ENCODE results near the gene HMGXB4. TPM values are rescaled to one million over a fixed set of nuclear protein-coding genes. Genes with fewer than 3 reads are reported as not detected.

The HMGXB4 gene
- total and polyA plus RNA-seq, 2 of the 8 experiments (the other 6 are each of a cell fraction or from before 2014, with no cell fraction given), result 20.9 to 41.3 TPM

GRCh38 chr22:35303029-35303624, 45.8 kb downstream of the HMGXB4 start:
- H4K20me1 ChIP-seq (replicated peaks in 1 of 2; ENCODE audit: control insufficient read depth in 1 of 2, insufficient read depth in 2 of 2, low read length in 2 of 2), result peaks cover 0 to 2% of the 10 kb centered on the region in 2 experiments
- no peak overlapping the region for H3K4me2 ChIP-seq (ENCODE audit: insufficient read depth in 1 of 2, low read depth in 2 of 2, low read length in 2 of 2)
- H3K4me1 ChIP-seq (replicated peaks in 1 of 4; ENCODE audit: control insufficient read depth in 3 of 4, insufficient read depth in 4 of 4, low read length in 3 of 4), result peaks cover 0 to 1% (median under 1%) of the 10 kb centered on the region in 4 experiments; a peak in 4 of 7 replicates
- H2AFZ ChIP-seq (ENCODE audit: low read length), result no peak overlapping the region
- 0 out of 7 replicates have a peak overlapping the region, but pooled peaks of 1 of the 4 experiments have one; percentile 7 for H3K9ac ChIP-seq (replicated peaks in 1 of 4; ENCODE audit: extremely low read depth in 1 of 4, low read depth in 3 of 4, low read length in 3 of 4)
- 85% methylated on average over 4 of the region's 5 CpGs; no CpG with 5 or more reads in 1 of the 2 experiments for WGBS, 2 experiments (ENCODE audit: extremely low coverage in 1 of 2, insufficient coverage in 1 of 2, insufficient read length in 1 of 2, insufficient replicate concordance in 2 of 2, low coverage in 1 of 2, low lambda C conversion rate in 2 of 2, missing lambda C conversion rate in 1 of 2)
- H3K36me3 ChIP-seq (ENCODE audit: control insufficient read depth in 2 of 4, insufficient read depth in 4 of 4, low read length in 3 of 4), result no peaks in the 10 kb centered on the region
- no peak overlapping the region for H4K5ac ChIP-seq (ENCODE audit: insufficient read length, low read depth, low read length)
- H3K18ac ChIP-seq (ENCODE audit: extremely low read depth, low read length), result no peak overlapping the region
- H3K4ac ChIP-seq (replicated peaks; ENCODE audit: insufficient read length, low read depth, low read length), result no peak overlapping the region
- no peaks in the 10 kb centered on the region for H3K79me2 ChIP-seq (ENCODE audit: control insufficient read depth in 1 of 2, insufficient read depth in 2 of 2, low read length in 2 of 2)
- H3K56ac ChIP-seq (replicated peaks; ENCODE audit: insufficient read length, low read depth, low read length), result no peak overlapping the region
- DNase-seq (ENCODE audit: low read depth in 1 of 2, low spot score in 2 of 2), result no peak
- peaks cover 4% of the 10 kb centered on the region; the same call in 1 of the 2 replicates for H3K23me2 ChIP-seq (ENCODE audit: low read depth, low read length)
- TF ChIP-seq SAP30 (IDR thresholded peaks at IDR 0.05; ENCODE audit: insufficient read depth, insufficient replicate concordance, low read length), result no peak
- TF ChIP-seq SIN3A (conservative IDR thresholded peaks at IDR 0.05 in 1 of 2, IDR thresholded peaks at IDR 0.05 in 1 of 2; ENCODE audit: low read depth in 1 of 2, low read length in 2 of 2), result no peak
- TF ChIP-seq EP300 (IDR thresholded peaks at IDR 0.05; ENCODE audit: borderline replicate concordance in 1 of 2, low read depth in 2 of 2, low read length in 2 of 2), result no peak
- no peak for TF ChIP-seq BCL11A (IDR thresholded peaks at IDR 0.05; ENCODE audit: low read depth in 2 of 2, low read length in 2 of 2)
- no peak for TF ChIP-seq ZNF274 (IDR thresholded peaks at IDR 0.05; ENCODE audit: borderline replicate concordance, extremely low read depth, low read length)
- no peak overlapping the region for H2BK120ac ChIP-seq (replicated peaks; ENCODE audit: low read depth, low read length)
- H3K27ac ChIP-seq (ENCODE audit: low read depth, low read length), result no peak overlapping the region
- H3K23ac ChIP-seq (ENCODE audit: insufficient read length), result no peak overlapping the region
- H4K8ac ChIP-seq (ENCODE audit: extremely low read depth, insufficient read depth, low read length), result peak overlapping the region; percentile 74; the same call in 1 of the 2 replicates
- H3K27me3 ChIP-seq (replicated peaks in 1 of 4; ENCODE audit: control insufficient read depth in 3 of 4, extremely low read depth in 1 of 4, insufficient read depth in 3 of 4, low read length in 3 of 4), result no peaks in the 10 kb centered on the region
- H4K91ac ChIP-seq (replicated peaks; ENCODE audit: insufficient read length, low read length), result no peak overlapping the region
- H2BK15ac ChIP-seq (ENCODE audit: low read length), result no peak overlapping the region
- CTCF ChIA-PET (ENCODE audit: partially characterized antibody), result interaction anchor here (0.7 to 1.0 kb wide), 2 partner anchors 95 to 1195 kb away, joined by 3 read pairs; no protein-coding TSS in a partner anchor
- H3K4me3 ChIP-seq (ENCODE audit: extremely low read depth in 1 of 4, insufficient read depth in 2 of 4, low read depth in 3 of 4, low read length in 4 of 4), result no peak overlapping the region
- FAIRE-seq, result no peak
- H2BK5ac ChIP-seq (ENCODE audit: low read depth, low read length), result no peak overlapping the region
- H2AK5ac ChIP-seq (ENCODE audit: low read depth, low read length), result no peak overlapping the region
- H2BK20ac ChIP-seq (ENCODE audit: low read length), result no peak overlapping the region
- H2BK12ac ChIP-seq (ENCODE audit: low read depth, low read length), result no peak overlapping the region
- H3K79me1 ChIP-seq (ENCODE audit: low read depth, low read length), result no peaks in the 10 kb centered on the region
- no peaks in the 10 kb centered on the region for H3K9me3 ChIP-seq (ENCODE audit: insufficient read depth in 2 of 2, low read depth in 1 of 2, low read length in 1 of 2)
- no peak overlapping the region for H3K14ac ChIP-seq (ENCODE audit: insufficient read length)
- POLR2A ChIA-PET (ENCODE audit: partially characterized antibody), result interaction anchor here (0.6 kb wide), 1 partner anchor 84 kb away, joined by 3 read pairs; no protein-coding TSS in a partner anchor

Measured in H1 (cell line).